ENCODE measurements around the gene SWSAP1.
"Not testable (repeated sequence)": the region's sequence is repeated elsewhere in the genome, so short reads cannot be mapped to it uniquely, and the experiment has no call there.

Gene SWSAP1, protein sequence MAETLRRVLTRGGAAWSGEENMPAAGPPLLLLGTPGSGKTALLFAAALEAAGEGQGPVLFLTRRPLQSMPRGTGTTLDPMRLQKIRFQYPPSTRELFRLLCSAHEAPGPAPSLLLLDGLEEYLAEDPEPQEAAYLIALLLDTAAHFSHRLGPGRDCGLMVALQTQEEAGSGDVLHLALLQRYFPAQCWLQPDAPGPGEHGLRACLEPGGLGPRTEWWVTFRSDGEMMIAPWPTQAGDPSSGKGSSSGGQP

GRCh38 chr19:11374433-11375142, at the start of gene SWSAP1:
SWSAP1 (plus strand) TSS chr19:11374666; CDS start chr19:11374681, 15 bp downstream.
- DNase-seq: peak; percentile 98

DNA sequence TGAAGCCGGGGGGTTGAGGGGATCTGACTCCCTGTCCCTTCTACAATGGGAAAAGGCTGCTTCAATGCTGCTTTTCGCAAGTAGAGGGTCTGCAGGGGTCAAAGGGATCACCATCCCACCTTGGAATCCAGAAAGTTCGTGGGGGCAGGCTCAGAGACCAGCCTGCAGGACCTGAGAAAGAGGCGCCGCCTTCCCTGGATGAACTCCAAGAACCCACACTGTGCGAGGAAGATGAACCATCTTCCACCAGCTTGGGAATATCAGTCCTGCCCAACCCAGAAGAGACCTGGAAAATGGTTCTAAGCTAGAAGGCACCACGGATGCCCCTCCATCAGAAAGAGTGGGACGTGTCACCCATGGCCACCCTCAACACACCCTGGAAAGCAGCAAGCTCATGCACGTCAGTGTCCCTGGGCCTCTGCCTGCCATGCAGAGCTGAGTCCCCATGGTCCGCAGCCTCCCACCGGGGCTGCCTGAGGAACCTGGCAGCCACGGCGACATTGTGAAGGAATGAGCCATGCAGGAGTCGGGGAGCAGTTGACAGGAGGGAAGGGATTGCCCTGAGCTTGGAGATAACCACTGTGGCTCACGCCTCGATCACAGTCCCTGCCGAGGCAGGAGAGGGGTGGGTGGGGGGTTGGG, 49.6 kb upstream of the SWSAP1 start:
- no peak for DNase-seq

- no peak for DNase-seq
Observed at GRCh38 chr19:11325544-11325943, 48.9 kb upstream of the SWSAP1 start.

DNA sequence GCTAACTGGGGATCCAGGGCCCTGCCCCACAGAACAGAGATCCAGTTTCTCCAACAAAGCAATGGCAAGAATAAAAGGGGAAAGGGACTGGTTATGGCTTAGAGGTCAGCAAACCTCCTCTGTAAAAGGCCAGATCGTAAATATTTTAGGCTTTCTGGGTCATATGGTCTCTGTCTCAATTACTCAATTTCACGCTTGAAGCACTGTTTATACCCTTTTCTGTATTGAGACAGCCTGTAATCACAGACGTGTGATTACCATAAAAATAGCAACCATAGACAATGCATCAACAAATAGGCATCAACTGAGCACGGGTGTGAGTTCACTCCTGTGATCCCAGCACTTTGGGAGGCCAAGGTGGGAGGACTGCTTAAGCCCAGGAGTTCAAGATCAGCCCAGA, 44.3 kb upstream of the SWSAP1 start:
- no peak for DNase-seq

DNA sequence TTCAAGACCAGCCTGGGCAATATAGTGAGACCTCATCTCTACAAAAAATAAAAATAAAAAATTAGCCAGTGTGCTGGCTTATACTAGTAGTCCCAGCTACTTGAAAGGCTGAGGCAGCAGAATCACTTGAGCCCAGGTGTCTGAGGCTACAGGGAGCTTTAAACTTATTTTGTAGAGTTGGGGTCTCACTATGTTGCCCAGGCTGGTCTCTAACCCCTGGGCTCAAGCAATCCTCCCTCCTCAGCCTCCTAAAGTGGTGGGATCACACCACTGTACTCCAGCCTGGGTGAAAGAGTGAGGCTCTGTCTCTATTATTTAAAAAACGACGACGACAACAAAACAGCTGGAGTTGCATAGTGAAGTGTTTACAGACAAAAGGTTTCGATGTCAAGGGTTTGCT, 43.0 kb upstream of the SWSAP1 start:
- DNase-seq: no peak

GRCh38 chr19:11332822-11333221, 41.6 kb upstream of the SWSAP1 start:
- DNase-seq: no peak

DNA sequence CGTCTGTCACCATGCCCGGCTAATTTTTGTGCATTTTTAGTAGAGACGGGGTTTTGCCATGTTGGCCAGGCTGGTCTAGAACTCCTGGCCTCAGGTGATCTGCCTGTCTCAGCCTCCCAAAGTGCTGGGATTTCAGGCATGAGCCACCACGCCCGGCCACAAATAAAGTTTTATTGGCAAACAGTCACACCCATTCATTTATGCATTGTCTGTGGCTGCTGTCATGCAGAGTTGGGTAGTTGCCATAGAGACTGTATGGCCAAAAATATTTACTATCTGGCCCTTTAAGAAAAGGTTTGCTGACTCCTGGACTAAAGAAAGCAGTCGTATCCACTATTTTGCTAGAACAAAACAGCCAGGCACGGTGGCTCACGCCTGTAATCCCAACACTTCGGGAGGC, 40.6 kb upstream of the SWSAP1 start:
- DNase-seq: not testable (repeated sequence)

- DNase-seq: no peak
Observed at GRCh38 chr19:11335449-11336146, 38.9 kb upstream of the SWSAP1 start.

- no peak for DNase-seq
Observed at GRCh38 chr19:11337080-11337479, 37.4 kb upstream of the SWSAP1 start.

GRCh38 chr19:11338121-11338520, 36.3 kb upstream of the SWSAP1 start:
- DNase-seq: no peak

- no peak for DNase-seq
Observed at GRCh38 chr19:11338569-11339253, 35.8 kb upstream of the SWSAP1 start.

DNA sequence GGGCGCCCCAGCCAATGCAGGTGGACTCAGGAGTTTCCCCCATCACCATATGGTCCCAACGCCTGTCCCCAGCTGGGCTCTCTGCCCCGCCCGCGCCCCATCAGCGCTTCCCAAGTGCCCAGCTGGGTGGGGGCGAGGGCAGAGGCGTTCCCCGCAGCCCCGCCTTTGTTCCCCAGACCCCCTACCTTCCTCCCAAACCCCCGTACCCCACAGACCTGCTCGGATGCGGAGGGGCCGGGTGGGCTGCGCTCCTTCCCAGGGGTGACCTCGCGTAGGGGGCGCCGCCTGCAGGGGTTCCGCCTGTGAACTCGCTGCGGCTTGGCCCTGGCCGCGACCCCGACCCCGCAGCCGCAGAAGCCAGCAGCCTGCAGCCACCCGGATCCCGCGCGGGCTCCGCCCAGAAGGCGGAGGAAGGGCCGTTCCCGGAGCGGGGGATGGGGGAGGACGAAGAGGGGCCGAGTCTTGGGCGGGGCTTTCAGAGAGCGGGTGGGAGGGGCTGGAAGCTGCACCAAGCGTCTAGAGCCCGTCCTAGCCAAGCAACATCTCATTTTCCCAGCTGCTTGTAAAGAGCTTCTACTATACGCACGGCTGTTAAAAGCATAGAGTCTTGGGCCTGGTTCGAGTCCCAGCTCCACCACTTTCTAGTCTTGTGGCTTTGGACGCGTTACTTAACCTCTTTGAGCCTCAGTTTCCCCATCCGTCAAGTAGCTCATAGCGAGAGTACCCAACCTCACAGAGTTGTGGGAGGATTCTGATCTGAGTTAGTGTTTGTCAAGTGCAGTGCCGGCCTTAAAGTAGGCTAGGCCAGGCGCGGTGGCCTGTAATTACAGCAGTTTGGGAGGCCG, 35.0 kb upstream of the SWSAP1 start, which contains the start of gene RAB3D:
TSS of gene RAB3D (minus strand) at position 404 of the 845 bp plus-strand sequence. CDS start 2,258 bp downstream, outside the sequence.
- DNase-seq: peak; percentile 82 to 90

DNA sequence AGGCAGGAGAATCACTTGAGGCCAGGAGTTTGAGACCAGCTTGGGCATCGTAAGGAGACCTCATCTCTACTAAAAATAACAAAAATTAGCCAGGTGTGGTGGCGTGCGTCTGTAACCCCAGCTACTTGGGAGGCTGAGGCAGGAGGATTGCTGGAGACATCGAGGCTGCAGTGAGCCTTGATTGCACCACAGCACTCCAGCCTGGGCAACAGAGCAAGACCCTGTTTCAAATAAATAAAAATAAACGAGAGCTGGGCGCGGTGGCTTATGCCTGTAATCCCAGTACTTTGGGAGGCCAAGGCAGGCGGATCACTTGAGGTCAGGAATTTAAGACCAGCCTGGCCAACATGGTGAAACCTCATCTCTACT, 34.4 kb upstream of the SWSAP1 start:
- DNase-seq: not testable (repeated sequence)

- DNase-seq: no peak
Observed at GRCh38 chr19:11342429-11342828, 32.0 kb upstream of the SWSAP1 start.

- no peak for DNase-seq
Observed at GRCh38 chr19:11345122-11345803, 29.2 kb upstream of the SWSAP1 start.

GRCh38 chr19:11346104-11346940, 28.1 kb upstream of the SWSAP1 start, which contains the start of the genes CCDC159 and TMEM205:
CCDC159 (plus strand) TSS chr19:11346519; CDS start chr19:11346607, 88 bp downstream.
TMEM205 (minus strand) TSS chr19:11346268; CDS start chr19:11345619, 649 bp downstream.
- DNase-seq: peak; percentile 99

DNA sequence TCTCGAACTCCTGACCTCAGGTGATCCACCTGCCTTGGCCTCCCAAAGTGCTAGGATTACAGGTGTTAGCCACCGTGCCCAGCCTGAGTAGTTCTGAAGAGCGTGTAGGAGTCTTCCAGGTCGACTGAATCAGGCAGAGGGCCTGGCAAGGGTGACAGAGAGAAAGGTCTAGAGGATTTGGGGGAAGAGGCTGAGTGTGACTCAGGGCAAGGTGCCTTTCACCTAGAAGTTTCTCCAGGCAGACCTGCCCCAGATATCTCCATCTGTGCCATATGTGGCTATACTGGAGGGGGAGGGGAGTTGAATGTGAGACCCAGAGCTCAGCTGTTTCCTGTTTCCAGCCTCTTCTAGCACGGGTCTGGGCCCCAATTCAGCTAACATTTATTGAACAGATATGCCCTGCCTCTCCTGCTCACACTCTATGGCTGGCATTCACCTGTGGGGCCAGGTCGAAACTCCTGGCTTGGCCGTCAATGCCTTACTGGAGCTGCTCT, 26.9 kb upstream of the SWSAP1 start:
- no peak for DNase-seq

DNA sequence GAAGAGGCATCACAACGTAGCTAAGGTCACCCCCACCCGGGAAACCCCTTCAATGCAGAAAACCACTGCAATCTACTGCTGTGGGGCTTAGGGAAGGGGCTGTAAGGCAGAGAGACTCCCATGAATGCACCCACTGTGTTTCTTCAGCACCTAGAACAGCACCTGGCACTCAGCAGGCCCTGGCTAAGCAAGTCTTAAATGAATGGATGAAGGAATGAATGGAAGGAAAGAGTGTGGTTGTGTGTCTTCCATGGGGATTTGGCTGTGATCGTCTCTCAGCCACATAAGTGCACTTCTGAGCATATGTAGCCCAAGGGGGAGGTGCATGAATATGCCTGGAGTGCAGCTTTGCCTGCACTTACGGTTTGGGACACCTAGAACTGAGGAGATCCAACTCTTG, 25.3 kb upstream of the SWSAP1 start:
- DNase-seq: no peak

GRCh38 chr19:11354102-11354501, 20.4 kb upstream of the SWSAP1 start:
- DNase-seq: not testable (repeated sequence)
